Osteocyte (in vitro differentiated cells): ENCODE measurements around the gene CACNA2D3. TPM values are rescaled to one million over a fixed set of nuclear protein-coding genes. Genes with fewer than 3 reads are reported as not detected.

Experiments
- DNase-seq: peaks from one replicate; pipeline ENCODE4 v3.0.0; 2021; ENCODE audit warnings: mixed read lengths; ENCODE audit not compliant: unreplicated experiment; ENCODE audit errors: extremely low spot score
- H3K27ac Mint-ChIP-seq: one replicate; pipeline ENCODE4 v1.8.0; 2021; ENCODE audit warnings: mild to moderate bottlenecking, mixed read lengths; ENCODE audit not compliant: unreplicated experiment
- H3K27me3 Mint-ChIP-seq: one replicate; pipeline ENCODE4 v1.8.0; 2021; ENCODE audit warnings: mixed read lengths; ENCODE audit not compliant: unreplicated experiment
- H3K36me3 Mint-ChIP-seq: one replicate; pipeline ENCODE4 v1.8.0; 2021; ENCODE audit warnings: mixed read lengths; ENCODE audit not compliant: unreplicated experiment
- H3K4me1 Mint-ChIP-seq: one replicate; pipeline ENCODE4 v1.8.0; 2021; ENCODE audit warnings: mixed read lengths; ENCODE audit not compliant: unreplicated experiment
- H3K4me3 Mint-ChIP-seq: one replicate; pipeline ENCODE4 v1.8.0; 2021; ENCODE audit warnings: mild to moderate bottlenecking, moderate library complexity, mixed read lengths; ENCODE audit not compliant: unreplicated experiment
- H3K9me3 Mint-ChIP-seq: one replicate; pipeline ENCODE4 v1.8.0; 2021; ENCODE audit warnings: mixed read lengths; ENCODE audit not compliant: unreplicated experiment
- CTCF ChIP-seq: fragments of 200-600 bp; sonication (generic); IDR thresholded peaks from 2 replicates; pipeline ENCODE4 v1.5.0; 2021; ENCODE audit warnings: antibody characterized with exemption, mild to moderate bottlenecking, moderate library complexity
- total RNA-seq: library from RNA; stranded (reverse); gene quantifications from 2 replicates; pipeline ENCODE4 v1.2.1, GENCODE V29; 2021

CACNA2D3 gene
- total RNA-seq, 1 donor from 2014 or later, result 0.46 TPM

- no peaks in the 10 kb centered on the region for H3K4me1 Mint-ChIP-seq
- no peak overlapping the region for H3K4me3 Mint-ChIP-seq
- no peaks in the 10 kb centered on the region for H3K36me3 Mint-ChIP-seq
- H3K27me3 Mint-ChIP-seq, result no peaks in the 10 kb centered on the region
- no peak for DNase-seq
- TF ChIP-seq CTCF, result no peak
- no peak overlapping the region for H3K27ac Mint-ChIP-seq
- H3K9me3 Mint-ChIP-seq, result peaks cover 36% of the 10 kb centered on the region
Measured at GRCh38 chr3:54274607-54275006, 152.3 kb downstream of the CACNA2D3 start.

DNA sequence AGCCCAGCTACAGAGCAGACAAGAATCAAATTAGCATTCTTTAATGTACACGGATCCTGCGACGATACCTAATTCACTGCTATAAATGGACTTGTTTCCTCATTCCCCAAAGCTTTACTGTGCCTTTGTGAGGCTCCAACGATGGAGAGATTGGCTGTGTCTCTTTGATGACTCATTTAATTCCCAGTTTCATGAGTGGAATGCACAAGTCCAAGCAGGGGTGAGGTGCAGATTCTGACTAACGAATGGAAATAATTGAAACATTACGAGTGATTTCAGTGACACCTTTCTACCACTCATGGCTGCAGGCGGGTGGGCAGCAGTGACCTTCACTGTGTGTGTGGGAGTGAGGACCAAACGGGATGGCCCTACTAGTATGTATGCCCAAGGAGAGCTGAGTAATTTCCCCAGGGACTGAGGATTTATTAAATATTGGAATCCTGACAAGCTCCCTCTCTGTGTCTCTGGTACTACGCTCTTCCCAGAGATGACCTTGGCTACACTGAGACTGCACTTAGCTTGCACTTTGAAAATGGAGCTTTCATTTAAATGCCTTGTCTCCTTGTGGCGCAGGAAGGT, 156.7 kb downstream of the CACNA2D3 start:
- Mint-ChIP-seq H3K4me1 (no peaks in the 10 kb centered on the region), H3K27me3 (no peaks in the 10 kb centered on the region), H3K36me3 (no peaks in the 10 kb centered on the region), H3K4me3 (no peak overlapping the region), H3K9me3 (peaks cover 47% of the 10 kb centered on the region), H3K27ac (no peak overlapping the region)
- no peak for DNase-seq
- TF ChIP-seq CTCF, result no peak

DNA sequence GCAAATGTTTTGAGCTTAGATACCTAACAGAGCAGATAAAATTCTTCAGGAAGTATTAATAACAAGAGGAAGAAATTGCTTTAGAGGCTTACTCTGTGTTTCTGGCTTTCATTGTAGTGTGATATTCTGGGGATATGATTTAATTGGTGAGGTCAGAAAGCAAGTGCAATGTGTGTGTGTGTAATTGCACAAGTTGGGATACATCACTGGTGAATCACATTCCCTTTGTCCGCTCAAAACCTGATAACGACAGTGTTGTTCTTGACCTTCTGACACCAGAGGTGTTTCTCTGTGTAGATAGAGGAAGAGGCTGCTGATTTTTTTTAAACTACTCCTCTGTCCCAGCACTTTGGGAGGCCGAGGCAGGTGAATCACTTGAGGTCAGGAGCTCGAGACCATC, 161.1 kb downstream of the CACNA2D3 start:
- Mint-ChIP-seq H3K36me3 (no peaks in the 10 kb centered on the region), H3K9me3 (peaks cover 23% of the 10 kb centered on the region), H3K27me3 (no peaks in the 10 kb centered on the region), H3K4me1 (no peaks in the 10 kb centered on the region), H3K27ac (no peak overlapping the region), H3K4me3 (no peak overlapping the region)
- no peak for TF ChIP-seq CTCF
- DNase-seq, result no peak

- Mint-ChIP-seq H3K9me3 (peaks cover 15% of the 10 kb centered on the region), H3K36me3 (no peaks in the 10 kb centered on the region), H3K27me3 (no peaks in the 10 kb centered on the region), H3K27ac (no peak overlapping the region), H3K4me3 (no peak overlapping the region), H3K4me1 (no peaks in the 10 kb centered on the region)
- no peak for TF ChIP-seq CTCF
- DNase-seq, result no peak
Measured at GRCh38 chr3:54294214-54294613, 171.9 kb downstream of the CACNA2D3 start.

- H3K4me1 Mint-ChIP-seq, result no peaks in the 10 kb centered on the region
- no peak for DNase-seq
- no peak for TF ChIP-seq CTCF
- no peak overlapping the region for H3K27ac Mint-ChIP-seq
- H3K9me3 Mint-ChIP-seq, result peaks cover 10% of the 10 kb centered on the region
- no peak overlapping the region for H3K4me3 Mint-ChIP-seq
- H3K27me3 Mint-ChIP-seq, result no peaks in the 10 kb centered on the region
- H3K36me3 Mint-ChIP-seq, result no peaks in the 10 kb centered on the region
Measured at GRCh38 chr3:54296531-54296930, 174.2 kb downstream of the CACNA2D3 start.
